Measurements from ENCODE around the gene MOXD1.

GRCh38 chr6:132247381-132248159 lies 153.7 kb downstream of the MOXD1 start:
- TF ChIP-seq ZNF274 (IDR thresholded peaks at IDR 0.05; ENCODE audit: low read depth, low read length): no peak
- no peak for TF ChIP-seq YY1 (IDR thresholded peaks at IDR 0.05; ENCODE audit: insufficient read depth, insufficient read length)

All from NT2/D1 (cell line).